B cell (primary cell): ENCODE measurements around the gene CIITA. TPM values are rescaled to one million over a fixed set of nuclear protein-coding genes. Genes with fewer than 3 reads are reported as not detected.

Source experiments
- ATAC-seq: fragments of 200-7000 bp; cut with Tn5 transposase; one replicate; pipeline ENCODE4 v1.10.0; 2021; ENCODE audit warnings: low read depth, mild to moderate bottlenecking, moderate number of reproducible peaks, moderate library complexity
- CTCF ChIA-PET: fragments of 350-600 bp; sonication (Branson Sonifier 250); formaldehyde crosslinking; loops from one replicate; lab custom pipeline; 2021; ENCODE audit warnings: antibody characterized with exemption, inconsistent platforms; lab: Charles Lee
- POLR2A ChIA-PET: fragments of 350-600 bp; sonication (Branson Sonifier 250); formaldehyde crosslinking; loops from one replicate; lab custom pipeline; 2021; ENCODE audit warnings: antibody characterized with exemption; lab: Charles Lee
- DNase-seq: peaks from one replicate; pipeline ENCODE4 v3.0.0; 2013
- H2AFZ ChIP-seq: 2 replicates; pipeline ENCODE4 v1.6.1; 2012; ENCODE audit warnings: mild to moderate bottlenecking, low read depth, low read length; ENCODE audit not compliant: insufficient read depth, poor library complexity, severe bottlenecking
- H3K27ac ChIP-seq, 2 donors: 1 replicate in 1 of 2; 2 replicates in 1 of 2; pipeline ENCODE4 v1.5.1; 2012 to 2013; ENCODE audit warnings: low read length in 2 of 2, mild to moderate bottlenecking in 2 of 2, moderate library complexity in 1 of 2
- H3K27me3 ChIP-seq, 4 experiments: fragments of 200-600 bp in 1 of 4; sonication (generic) in 1 of 4; replicated peaks in 1 of 4; 1 replicate in 2 of 4; 2 replicates in 2 of 4; pipeline versions ENCODE4 v1.6.1 to v1.7.0; 2013 to 2016; ENCODE audit warnings: low read length in 3 of 4, mild to moderate bottlenecking in 2 of 4, mixed read lengths in 1 of 4, moderate library complexity in 1 of 4; ENCODE audit not compliant: insufficient read depth in 4 of 4, control insufficient read depth in 3 of 4; ENCODE audit errors: control extremely low read depth in 1 of 4
- H3K36me3 ChIP-seq, 2 experiments: replicated peaks in 1 of 2; 1 replicate in 1 of 2; 2 replicates in 1 of 2; pipeline versions ENCODE4 v1.6.1 to v1.7.1; 2013; ENCODE audit warnings: low read length in 1 of 2; ENCODE audit not compliant: insufficient read depth in 2 of 2, control insufficient read depth in 1 of 2; ENCODE audit errors: control extremely low read depth in 1 of 2, extremely low read depth in 1 of 2
- H3K4me1 ChIP-seq, 2 donors: fragments of 200-600 bp in 1 of 2; sonication (generic) in 1 of 2; 1 replicate in 1 of 2; 2 replicates in 1 of 2; pipeline versions ENCODE4 v1.5.1 to v1.6.1; 2013 to 2017; ENCODE audit warnings: low read length in 2 of 2; ENCODE audit not compliant: control insufficient read depth in 2 of 2, insufficient read depth in 2 of 2
- H3K4me2 ChIP-seq: replicated peaks from 2 replicates; pipeline ENCODE3; 2012; ENCODE audit warnings: mild to moderate bottlenecking, low read depth, low read length; ENCODE audit not compliant: poor library complexity, severe bottlenecking
- H3K4me3 ChIP-seq, 5 experiments: fragments of 200-600 bp in 1 of 5; sonication (generic) in 1 of 5; 1 replicate in 3 of 5; 2 replicates in 2 of 5; pipeline versions ENCODE4 v1.5.1 to v1.7.0; 2011 to 2016; ENCODE audit warnings: low read length in 4 of 5, mild to moderate bottlenecking in 4 of 5, low read depth in 2 of 5, control low read depth in 1 of 5, moderate library complexity in 1 of 5; ENCODE audit not compliant: insufficient read depth in 1 of 5; ENCODE audit errors: control extremely low read depth in 1 of 5, extremely low read depth in 1 of 5
- H3K79me2 ChIP-seq: fragments of 200-600 bp; sonication (generic); one replicate; pipeline ENCODE4 v1.6.0; 2016; ENCODE audit warnings: low read length; ENCODE audit not compliant: control insufficient read depth, insufficient read depth
- H3K9ac ChIP-seq: fragments of 200-600 bp; sonication (generic); 2 replicates; pipeline ENCODE4 v1.6.1; 2017; ENCODE audit warnings: mild to moderate bottlenecking, low read length, moderate library complexity
- H3K9me3 ChIP-seq, 3 donors: one replicate each; pipeline versions ENCODE4 v1.6.1 to v1.7.1; 2013; ENCODE audit warnings: low read length in 2 of 3; ENCODE audit not compliant: control insufficient read depth in 2 of 3, insufficient read depth in 1 of 3; ENCODE audit errors: control extremely low read depth in 1 of 3
- H4K20me1 ChIP-seq: 2 replicates; pipeline ENCODE4 v1.6.0; 2012; ENCODE audit warnings: mild to moderate bottlenecking, low read length; ENCODE audit not compliant: insufficient read depth, control insufficient read depth, poor library complexity, severe bottlenecking
- H3K27ac Mint-ChIP-seq: one replicate; pipeline ENCODE4 v1.8.0; 2021; ENCODE audit warnings: mixed read lengths
- H3K27me3 Mint-ChIP-seq: one replicate; pipeline ENCODE4 v1.8.0; 2021; ENCODE audit warnings: mixed read lengths
- H3K4me1 Mint-ChIP-seq: one replicate; pipeline ENCODE4 v1.8.0; 2021; ENCODE audit warnings: mixed read lengths
- H3K4me3 Mint-ChIP-seq: one replicate; pipeline ENCODE4 v1.8.0; 2021; ENCODE audit warnings: mixed read lengths
- H3K9me3 Mint-ChIP-seq: one replicate; pipeline ENCODE4 v1.8.0; 2022; ENCODE audit warnings: mixed read lengths; ENCODE audit not compliant: insufficient read depth
- EZH2 ChIP-seq: IDR thresholded peaks from 2 replicates; pipeline ENCODE4 v1.6.1; 2012; ENCODE audit warnings: borderline replicate concordance, low read depth, mild to moderate bottlenecking, moderate library complexity, low read length; ENCODE audit not compliant: insufficient read depth, poor library complexity, severe bottlenecking
- WGBS: methylation state at CpG from one replicate; pipeline ENCODE4 v1.1.5; 2013; ENCODE audit warnings: missing lambda C conversion rate; ENCODE audit not compliant: insufficient coverage; 5-methylcytosine and 5-hydroxymethylcytosine counted together
- intact Hi-C: fragments of 100-400 bp; cut with micrococcal nuclease; formaldehyde crosslinking; loops from one replicate; pipeline ENCODE4 v1.10.0; 2022
- polyA plus RNA-seq: library from polyadenylated mRNA; depleted of rRNA; stranded (reverse); fragments of >200 nt; gene quantifications from 2 replicates; pipeline ENCODE4 v1.2.3, GENCODE V29; 2012
- total RNA-seq, 2 donors: library from RNA; stranded (reverse); fragments of 120-200 nt in 1 of 2; gene quantifications; 1 replicate in 1 of 2; 2 replicates in 1 of 2; pipeline versions ENCODE4 v1.2.3 to v1.2.4, GENCODE V29; 2013 to 2022
- TF ChIP-seq, protein P1 (sequence below): fragments of 200-600 bp; IDR thresholded peaks from one replicate; pipeline ENCODE4 v1.8.0; 2022; ENCODE audit warnings: antibody characterized with exemption, mild to moderate bottlenecking

The CIITA gene
- total and polyA plus RNA-seq, 2 donors (not counting 1 experiment from before 2014, with no cell fraction given), result 632 to 719 TPM

GRCh38 chr16:10934325-10935107 is 57.5 kb downstream of the CIITA start:
- ChIA-PET CTCF (no interaction called here), POLR2A (interaction anchor here (0.6 kb wide), 1 partner anchor 24 kb away, joined by 3 read pairs; no protein-coding TSS in a partner anchor)
- H2AFZ ChIP-seq, result no peak overlapping the region
- H3K27ac Mint-ChIP-seq, result peak overlapping the region; percentile 71
- H4K20me1 ChIP-seq, result peaks cover 93% of the 10 kb centered on the region
- H3K4me1 ChIP-seq, result peaks cover 33 to 70% of the 10 kb centered on the region in 2 donors
- H3K27ac ChIP-seq, result peak overlapping the region in 1 of 2 donors; percentile 18
- WGBS, result 100% methylated on average over 8 of the region's 13 CpGs
- no peaks in the 10 kb centered on the region for H3K27me3 Mint-ChIP-seq
- no peaks in the 10 kb centered on the region for H3K9me3 Mint-ChIP-seq
- peaks cover 84% of the 10 kb centered on the region for H3K4me1 Mint-ChIP-seq
- intact Hi-C loops, result no loop called here
- DNase-seq (no peak), ATAC-seq (no peak)
- no peaks in the 10 kb centered on the region for H3K9me3 ChIP-seq
- H3K36me3 ChIP-seq, result peaks cover 0 to 51% of the 10 kb centered on the region in 2 experiments
- H3K4me3 Mint-ChIP-seq, result no peak overlapping the region
- no peak overlapping the region for H3K4me3 ChIP-seq
- peaks cover 9% of the 10 kb centered on the region for H3K79me2 ChIP-seq
- TF ChIP-seq, protein P1, sequence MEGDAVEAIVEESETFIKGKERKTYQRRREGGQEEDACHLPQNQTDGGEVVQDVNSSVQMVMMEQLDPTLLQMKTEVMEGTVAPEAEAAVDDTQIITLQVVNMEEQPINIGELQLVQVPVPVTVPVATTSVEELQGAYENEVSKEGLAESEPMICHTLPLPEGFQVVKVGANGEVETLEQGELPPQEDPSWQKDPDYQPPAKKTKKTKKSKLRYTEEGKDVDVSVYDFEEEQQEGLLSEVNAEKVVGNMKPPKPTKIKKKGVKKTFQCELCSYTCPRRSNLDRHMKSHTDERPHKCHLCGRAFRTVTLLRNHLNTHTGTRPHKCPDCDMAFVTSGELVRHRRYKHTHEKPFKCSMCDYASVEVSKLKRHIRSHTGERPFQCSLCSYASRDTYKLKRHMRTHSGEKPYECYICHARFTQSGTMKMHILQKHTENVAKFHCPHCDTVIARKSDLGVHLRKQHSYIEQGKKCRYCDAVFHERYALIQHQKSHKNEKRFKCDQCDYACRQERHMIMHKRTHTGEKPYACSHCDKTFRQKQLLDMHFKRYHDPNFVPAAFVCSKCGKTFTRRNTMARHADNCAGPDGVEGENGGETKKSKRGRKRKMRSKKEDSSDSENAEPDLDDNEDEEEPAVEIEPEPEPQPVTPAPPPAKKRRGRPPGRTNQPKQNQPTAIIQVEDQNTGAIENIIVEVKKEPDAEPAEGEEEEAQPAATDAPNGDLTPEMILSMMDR, result no peak
- no peak for TF ChIP-seq EZH2
- no peak overlapping the region for H3K4me2 ChIP-seq
- no peak overlapping the region for H3K9ac ChIP-seq
- no peaks in the 10 kb centered on the region for H3K27me3 ChIP-seq
